ENCODE results near the gene CMYA5.

Gene CMYA5

DNA sequence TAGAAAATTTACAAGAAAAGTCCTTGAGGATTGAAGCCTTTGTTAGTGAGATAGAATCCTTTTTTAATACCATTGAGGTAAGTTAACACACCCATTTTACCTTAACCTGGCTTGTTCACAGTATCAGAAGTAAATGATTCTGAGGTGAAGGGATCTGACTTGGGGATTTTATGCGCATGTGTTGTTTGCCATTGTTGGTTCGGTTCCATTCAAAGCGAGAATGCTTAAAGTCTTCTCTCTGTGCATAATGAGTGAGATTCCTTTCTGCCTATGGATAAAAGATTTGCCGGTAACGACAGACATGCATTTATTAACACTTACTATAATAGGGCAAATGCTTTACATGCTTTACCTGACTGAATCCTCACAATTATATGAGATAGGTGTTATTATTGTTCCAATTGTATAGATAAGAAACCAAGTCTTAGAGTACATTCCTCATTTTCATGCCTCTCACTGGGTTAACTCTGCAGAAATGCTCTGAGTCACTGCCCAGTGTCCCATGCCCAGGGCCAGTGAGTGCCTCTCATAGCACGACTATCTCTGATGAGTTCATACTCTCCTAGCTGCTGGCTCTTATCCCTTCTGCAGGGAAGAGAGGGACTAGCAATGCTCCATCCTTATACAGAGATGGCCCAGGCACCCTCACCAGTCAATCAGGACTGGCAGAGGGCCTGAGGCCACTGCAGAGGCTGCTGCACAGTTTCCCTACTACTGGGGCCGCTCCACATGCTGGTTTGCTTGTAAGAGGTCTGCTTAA, 54.4 kb downstream of the CMYA5 start:
- TF ChIP-seq CTCF (IDR thresholded peaks at IDR 0.05; ENCODE audit: control insufficient read depth, insufficient read depth, low read depth, low read length, missing control alignments): no peak
- H3K4me3 ChIP-seq (ENCODE audit: control insufficient read depth, low read depth, low read length): no peak overlapping the region
- no peak for DNase-seq (ENCODE audit: low read depth)

GRCh38 chr5:79745255-79745654, 55.6 kb downstream of the CMYA5 start:
- DNase-seq (ENCODE audit: low read depth): no peak

DNA sequence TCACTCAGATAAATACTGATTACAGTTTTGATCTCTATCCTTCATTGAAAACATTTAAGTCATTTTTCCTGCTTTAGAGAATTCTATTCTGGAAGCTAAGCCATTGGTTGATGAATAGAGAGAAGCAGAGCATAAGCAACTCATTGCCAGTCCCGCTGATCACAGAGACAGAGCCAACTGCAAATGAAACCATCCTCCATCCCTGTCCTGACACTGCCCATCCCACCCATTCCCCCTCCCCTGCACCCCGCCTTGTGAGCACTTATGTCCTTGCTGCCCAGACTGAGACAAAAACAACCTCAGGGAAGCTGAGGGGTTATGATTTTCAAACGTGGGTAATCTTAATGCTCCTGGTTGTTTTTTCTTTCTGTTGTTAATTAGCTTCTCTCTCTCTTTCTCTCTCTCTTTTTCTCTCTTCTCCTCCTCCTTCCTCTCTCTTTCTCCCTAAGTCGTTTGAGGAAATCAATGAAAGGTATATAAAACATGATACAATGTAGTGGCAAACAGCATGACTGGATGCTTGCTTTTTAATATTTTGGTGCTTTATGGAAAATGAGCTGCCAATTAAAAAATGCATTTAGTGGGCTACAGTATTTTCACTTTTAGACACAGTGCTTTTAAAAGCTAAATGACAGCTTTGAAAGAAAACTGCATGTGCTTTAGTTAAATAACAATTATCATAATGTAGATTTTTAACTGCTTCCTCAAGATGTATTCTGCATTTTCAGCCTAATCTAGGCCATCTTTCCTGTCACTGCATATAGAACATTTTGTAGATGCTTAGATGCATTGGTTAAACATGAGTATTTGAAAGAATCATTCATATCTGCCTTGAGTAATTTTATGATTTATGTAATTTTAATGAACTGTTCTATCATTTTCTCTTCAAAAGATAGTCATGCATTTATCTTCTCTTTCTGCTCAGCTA, 57.3 kb downstream of the CMYA5 start:
- TF ChIP-seq CTCF (IDR thresholded peaks at IDR 0.05; ENCODE audit: control insufficient read depth, insufficient read depth, low read depth, low read length, missing control alignments): no peak
- DNase-seq (ENCODE audit: low read depth): no peak
- no peak overlapping the region for H3K4me3 ChIP-seq (ENCODE audit: control insufficient read depth, low read depth, low read length)

More at GRCh38 chr5:79745255-79745654, 55.6 kb downstream of the CMYA5 start:
- no peak overlapping the region for H3K4me3 ChIP-seq (ENCODE audit: control insufficient read depth, low read depth, low read length)
- TF ChIP-seq CTCF (IDR thresholded peaks at IDR 0.05; ENCODE audit: control insufficient read depth, insufficient read depth, low read depth, low read length, missing control alignments): no peak

- no peak for DNase-seq (ENCODE audit: low read depth)
- no peak for TF ChIP-seq CTCF (IDR thresholded peaks at IDR 0.05; ENCODE audit: control insufficient read depth, insufficient read depth, low read depth, low read length, missing control alignments)
- H3K4me3 ChIP-seq (ENCODE audit: control insufficient read depth, low read depth, low read length): no peak overlapping the region
These were observed 61.2 kb downstream of the CMYA5 start for GRCh38 chr5:79750611-79751510.

DNA sequence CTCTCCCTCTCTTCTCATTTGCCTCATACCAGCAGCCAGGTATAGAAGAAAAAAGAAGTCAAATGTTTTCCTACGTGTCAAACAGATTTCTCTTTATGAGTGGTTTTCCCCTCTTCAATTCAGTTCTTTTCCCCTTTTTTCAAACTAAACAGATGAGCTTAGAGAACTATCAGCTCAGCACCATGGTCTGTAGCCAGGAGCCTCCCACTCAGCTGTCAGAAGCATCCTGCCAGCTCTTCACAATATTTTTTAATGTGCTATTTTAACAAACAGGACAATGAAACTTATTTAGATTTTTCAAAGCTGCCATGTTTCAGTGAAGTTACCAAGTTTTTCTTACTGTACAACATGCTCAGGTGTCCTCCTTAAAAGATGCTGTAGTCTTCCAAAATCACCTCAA, 63.5 kb downstream of the CMYA5 start:
- no peak overlapping the region for H3K4me3 ChIP-seq (ENCODE audit: control insufficient read depth, low read depth, low read length)
- DNase-seq (ENCODE audit: low read depth): no peak
- no peak for TF ChIP-seq CTCF (IDR thresholded peaks at IDR 0.05; ENCODE audit: control insufficient read depth, insufficient read depth, low read depth, low read length, missing control alignments)
